ENCODE data around the gene DNAH14.

GRCh38 chr1:225360119-225360518 lies 430.6 kb downstream of the DNAH14 start:
- no peak for TF ChIP-seq CTCF (IDR thresholded peaks at IDR 0.05)
- no peak for TF ChIP-seq POLR2A (IDR thresholded peaks at IDR 0.05)

Measured in adrenal gland (tissue), 5 donors.